ENCODE data around the gene UNKL. TPM values are rescaled to one million over a fixed set of nuclear protein-coding genes. Genes with fewer than 3 reads are reported as not detected.

Gene UNKL
- total RNA-seq, 1 experiment from 2014 or later, result 32.0 TPM

DNA sequence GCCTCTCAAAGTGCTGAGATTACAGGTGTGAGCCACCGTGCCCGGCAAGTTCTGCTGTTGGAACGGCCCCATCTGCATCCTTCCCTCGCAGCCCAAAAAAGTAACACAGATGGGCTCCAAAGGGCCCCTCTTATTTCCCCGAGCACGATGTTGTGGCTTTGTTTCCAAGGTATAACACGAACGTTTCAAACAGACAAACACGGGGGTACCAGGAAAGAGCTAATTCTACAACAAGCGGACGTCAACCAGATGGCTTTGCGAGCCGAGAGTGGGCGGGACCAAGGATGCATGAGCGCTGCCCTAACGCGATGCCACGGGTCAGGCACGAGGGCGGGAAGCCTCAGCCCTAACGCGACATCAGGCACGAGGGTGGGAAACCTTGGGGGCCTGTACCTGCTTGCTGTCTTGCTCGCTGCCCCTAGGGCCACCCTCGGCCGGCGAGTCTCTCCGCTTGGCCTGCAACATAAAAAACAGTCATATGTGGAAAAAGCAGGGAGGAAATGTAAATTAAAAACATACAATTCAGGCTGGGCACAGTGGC is 24.2 kb downstream of the UNKL start:
- no peaks in the 10 kb centered on the region for H3K27me3 Mint-ChIP-seq (ENCODE audit: low read depth)
- Histone ChIP-seq H2AFZ (ENCODE audit: low read length) (no peak overlapping the region), H4K91ac (ENCODE audit: insufficient read length, low read depth, low read length) (no peak overlapping the region), H3K23ac (ENCODE audit: insufficient read length, low read depth, low read length) (no peak overlapping the region), H4K5ac (ENCODE audit: insufficient read length, low read depth, low read length) (no peak overlapping the region), H3K27me3 (ENCODE audit: insufficient read depth, low read length) (no peaks in the 10 kb centered on the region), H3K56ac (ENCODE audit: insufficient read length, low read depth, low read length) (no peak overlapping the region), H2BK12ac (ENCODE audit: insufficient read length, low read depth, low read length) (no peak overlapping the region), H3K9me3 (ENCODE audit: control insufficient read depth, low read depth, low read length) (no peaks in the 10 kb centered on the region), H3K4ac (ENCODE audit: low read depth, low read length) (no peak overlapping the region), H2AK5ac (ENCODE audit: insufficient read length, low read length) (no peak overlapping the region), H3K4me2 (ENCODE audit: insufficient read depth, insufficient read length, low read length) (no peak overlapping the region), H2BK120ac (ENCODE audit: low read depth, low read length, poor library complexity, severe bottlenecking) (no peak overlapping the region), H2BK5ac (ENCODE audit: insufficient read length, low read length) (no peak overlapping the region), H3K4me1 (ENCODE audit: insufficient read depth, low read length) (no peaks in the 10 kb centered on the region), H3K27ac (ENCODE audit: insufficient read length, low read depth, low read length) (no peak overlapping the region), H3T11ph (ENCODE audit: low read length) (no peak overlapping the region), H3K79me1 (ENCODE audit: insufficient read depth, low read depth, low read length, poor library complexity, severe bottlenecking) (no peaks in the 10 kb centered on the region), H4K20me1 (ENCODE audit: control insufficient read depth, insufficient read depth, insufficient read length) (no peaks in the 10 kb centered on the region), H3K14ac (ENCODE audit: insufficient read depth, low read length) (no peak overlapping the region), H3K79me2 (ENCODE audit: insufficient read depth, low read length) (no peaks in the 10 kb centered on the region), H3K18ac (ENCODE audit: insufficient read length, low read depth, low read length) (no peak overlapping the region), H3K9ac (ENCODE audit: extremely low read depth, insufficient read length, low read length) (no peak overlapping the region), H4K8ac (replicated peaks; ENCODE audit: insufficient read length, low read depth, low read length) (no peak overlapping the region), H3K23me2 (ENCODE audit: insufficient read length, low read depth, low read length, poor library complexity, severe bottlenecking) (no peaks in the 10 kb centered on the region), H2BK20ac (ENCODE audit: low read depth, low read length, poor library complexity, severe bottlenecking) (no peak overlapping the region), H2BK15ac (ENCODE audit: low read depth, low read length) (no peak overlapping the region)
- no peak for TF ChIP-seq CTCF (conservative IDR thresholded peaks at IDR 0.05)
- DNase-seq, result no peak
- H3K36me3 Mint-ChIP-seq (ENCODE audit: insufficient read depth in 1 of 3, low read depth in 3 of 3), result peaks cover 2 to 19% (median 19%) of the 10 kb centered on the region in 3 experiments; a peak in 4 of 7 replicates
- no peaks in the 10 kb centered on the region for H3K9me3 Mint-ChIP-seq
- H3K4me1 Mint-ChIP-seq, result no peaks in the 10 kb centered on the region
- no CpG with 5 or more reads among the region's 28 CpGs for WGBS (ENCODE audit: extremely low coverage, insufficient read length, low lambda C conversion rate)
- peak overlapping the region in 1 of 3 experiments; percentile 44; a peak in 1 of 7 replicates for H3K27ac Mint-ChIP-seq
- no peak overlapping the region for H3K4me3 Mint-ChIP-seq
